Measurements from ENCODE around the gene PELI1. TPM values are rescaled to one million over a fixed set of nuclear protein-coding genes. Genes with fewer than 3 reads are reported as not detected.

PELI1 gene
- total RNA-seq, 1 donor from 2014 or later, result 31.5 TPM

GRCh38 chr2:64139956-64140355, 4.3 kb downstream of the PELI1 start:
- no peak overlapping the region for H3K4me3 Mint-ChIP-seq (ENCODE audit: unreplicated experiment)
- peaks cover 56% of the 10 kb centered on the region for H3K4me1 Mint-ChIP-seq (ENCODE audit: unreplicated experiment)

GRCh38 chr2:64137996-64138395, 6.2 kb downstream of the PELI1 start:
- Mint-ChIP-seq H3K27ac (ENCODE audit: unreplicated experiment) (no peak overlapping the region), H3K9me3 (ENCODE audit: unreplicated experiment) (no peaks in the 10 kb centered on the region), H3K4me1 (ENCODE audit: unreplicated experiment) (peaks cover 67% of the 10 kb centered on the region), H3K36me3 (ENCODE audit: unreplicated experiment) (peaks cover 8% of the 10 kb centered on the region), H3K27me3 (ENCODE audit: unreplicated experiment) (no peaks in the 10 kb centered on the region), H3K4me3 (ENCODE audit: unreplicated experiment) (no peak overlapping the region)
- no peak for DNase-seq (ENCODE audit: extremely low spot score, unreplicated experiment)
- TF ChIP-seq CTCF (IDR thresholded peaks at IDR 0.05), result no peak

More at GRCh38 chr2:64139956-64140355, 4.3 kb downstream of the PELI1 start:
- DNase-seq (ENCODE audit: extremely low spot score, unreplicated experiment), result no peak
- Mint-ChIP-seq H3K9me3 (ENCODE audit: unreplicated experiment) (no peaks in the 10 kb centered on the region), H3K27ac (ENCODE audit: unreplicated experiment) (no peak overlapping the region), H3K27me3 (ENCODE audit: unreplicated experiment) (no peaks in the 10 kb centered on the region), H3K36me3 (ENCODE audit: unreplicated experiment) (peaks cover 8% of the 10 kb centered on the region)
- TF ChIP-seq CTCF (IDR thresholded peaks at IDR 0.05), result no peak

GRCh38 chr2:64137567-64137966, 6.7 kb downstream of the PELI1 start:
- H3K27me3 Mint-ChIP-seq (ENCODE audit: unreplicated experiment), result no peaks in the 10 kb centered on the region
- H3K9me3 Mint-ChIP-seq (ENCODE audit: unreplicated experiment), result no peaks in the 10 kb centered on the region
- no peak for TF ChIP-seq CTCF (IDR thresholded peaks at IDR 0.05)
- H3K4me1 Mint-ChIP-seq (ENCODE audit: unreplicated experiment), result peaks cover 70% of the 10 kb centered on the region
- DNase-seq (ENCODE audit: extremely low spot score, unreplicated experiment), result no peak
- H3K27ac Mint-ChIP-seq (ENCODE audit: unreplicated experiment), result no peak overlapping the region
- H3K36me3 Mint-ChIP-seq (ENCODE audit: unreplicated experiment), result peaks cover 8% of the 10 kb centered on the region
- H3K4me3 Mint-ChIP-seq (ENCODE audit: unreplicated experiment), result no peak overlapping the region

- no peaks in the 10 kb centered on the region for H3K9me3 Mint-ChIP-seq (ENCODE audit: unreplicated experiment)
- H3K4me1 Mint-ChIP-seq (ENCODE audit: unreplicated experiment), result peaks cover 52% of the 10 kb centered on the region
- peaks cover 6% of the 10 kb centered on the region for H3K36me3 Mint-ChIP-seq (ENCODE audit: unreplicated experiment)
- no peak for TF ChIP-seq CTCF (IDR thresholded peaks at IDR 0.05)
- no peak for DNase-seq (ENCODE audit: extremely low spot score, unreplicated experiment)
- no peak overlapping the region for H3K4me3 Mint-ChIP-seq (ENCODE audit: unreplicated experiment)
- no peaks in the 10 kb centered on the region for H3K27me3 Mint-ChIP-seq (ENCODE audit: unreplicated experiment)
- no peak overlapping the region for H3K27ac Mint-ChIP-seq (ENCODE audit: unreplicated experiment)
Measured at GRCh38 chr2:64135421-64135820, 8.8 kb downstream of the PELI1 start.

- peaks cover 46% of the 10 kb centered on the region for H3K4me1 Mint-ChIP-seq (ENCODE audit: unreplicated experiment)
- H3K27me3 Mint-ChIP-seq (ENCODE audit: unreplicated experiment), result no peaks in the 10 kb centered on the region
- no peak for DNase-seq (ENCODE audit: extremely low spot score, unreplicated experiment)
- H3K9me3 Mint-ChIP-seq (ENCODE audit: unreplicated experiment), result no peaks in the 10 kb centered on the region
- no peak for TF ChIP-seq CTCF (IDR thresholded peaks at IDR 0.05)
- H3K27ac Mint-ChIP-seq (ENCODE audit: unreplicated experiment), result no peak overlapping the region
- no peak overlapping the region for H3K4me3 Mint-ChIP-seq (ENCODE audit: unreplicated experiment)
- peaks cover 6% of the 10 kb centered on the region for H3K36me3 Mint-ChIP-seq (ENCODE audit: unreplicated experiment)
Measured at GRCh38 chr2:64134813-64135212, 9.4 kb downstream of the PELI1 start.
